K562 (cell line): ENCODE results near the gene BGN. TPM values are rescaled to one million over a fixed set of nuclear protein-coding genes. Genes with fewer than 3 reads are reported as not detected.

Source experiments
- CBX3 ChIP-seq, 2 experiments: IDR thresholded peaks; 1 replicate in 1 of 2; 2 replicates in 1 of 2; pipeline ENCODE4 v1.6.1; 2012; ENCODE audit warnings: inconsistent platforms in 2 of 2, low read length in 2 of 2, borderline replicate concordance in 1 of 2, control low read depth in 1 of 2
- EHMT2 ChIP-seq: fragments of 450-650 bp; IDR thresholded peaks from 2 replicates; pipeline ENCODE4 v1.6.1; 2018; ENCODE audit warnings: antibody characterized with exemption
- ELF1 ChIP-seq: fragments of 200-800 bp; sonication (Bioruptor generic); IDR thresholded peaks from 2 replicates; pipeline ENCODE4 v1.6.1; 2016; ENCODE audit warnings: missing genetic modification characterization, missing compliant biosample characterization
- KDM5B ChIP-seq: fragments of 200-600 bp; sonication (generic); IDR thresholded peaks from 2 replicates; pipeline ENCODE4 v1.6.1; 2012; ENCODE audit warnings: low read depth, mild to moderate bottlenecking, moderate library complexity, low read length, control low read depth, inconsistent platforms; ENCODE audit not compliant: insufficient replicate concordance
- L3MBTL2 ChIP-seq: fragments of 450-650 bp; IDR thresholded peaks from 2 replicates; pipeline ENCODE4 v1.6.1; 2016; ENCODE audit warnings: mild to moderate bottlenecking, moderate library complexity
- POLR3G ChIP-seq: IDR thresholded peaks from 2 replicates; pipeline ENCODE4 v1.6.1; 2011; ENCODE audit not compliant: insufficient read length, insufficient replicate concordance; ENCODE audit errors: extremely low read depth
- POU5F1 ChIP-seq: fragments of 150-350 bp; IDR thresholded peaks from 2 replicates; pipeline ENCODE4 v1.6.1; 2014; ENCODE audit warnings: borderline replicate concordance, low read length, low read depth, mild to moderate bottlenecking; ENCODE audit not compliant: partially characterized antibody
- RBM15 ChIP-seq: fragments of 200-400 bp; formaldehyde crosslinking; IDR thresholded peaks from 2 replicates; pipeline ENCODE4 v1.6.1; 2018; ENCODE audit warnings: mild to moderate bottlenecking, low read length, moderate library complexity; ENCODE audit not compliant: insufficient read depth
- RREB1 ChIP-seq: fragments of 250-450 bp; sonication (Bioruptor Pico); IDR thresholded peaks from 2 replicates; pipeline ENCODE4 v1.4.0; 2020
- SIN3A ChIP-seq, 2 experiments: fragments of 150-350 bp in 1 of 2; IDR thresholded peaks; 2 replicates each; pipeline ENCODE4 v1.6.1; 2011 to 2016; ENCODE audit warnings: borderline replicate concordance in 2 of 2, low read depth in 2 of 2, low read length in 2 of 2, mild to moderate bottlenecking in 2 of 2, moderate library complexity in 2 of 2; ENCODE audit not compliant: control insufficient read depth in 1 of 2
- SMAD1 ChIP-seq: fragments of 150-350 bp; IDR thresholded peaks from 2 replicates; pipeline ENCODE4 v1.6.1; 2014; ENCODE audit warnings: low read length, low read depth; ENCODE audit not compliant: partially characterized antibody
- SNRNP70 ChIP-seq: fragments of 200-400 bp; formaldehyde crosslinking; optimal IDR thresholded peaks from 2 replicates; pipeline ENCODE3; 2017; ENCODE audit warnings: low read depth, low read length
- SP2 ChIP-seq: IDR thresholded peaks from 2 replicates; pipeline ENCODE4 v1.6.1; 2011; ENCODE audit warnings: mild to moderate bottlenecking, low read depth, low read length, moderate library complexity; ENCODE audit not compliant: poor library complexity, severe bottlenecking; ENCODE audit errors: extremely low read depth
- ZBTB2 ChIP-seq: fragments of 450-650 bp; IDR thresholded peaks from 2 replicates; pipeline ENCODE4 v1.6.1; 2016; ENCODE audit warnings: antibody characterized with exemption
- polyA plus RNA-seq, 8 experiments: library from polyadenylated mRNA; depleted of rRNA in 4 of 8; stranded (reverse) in 5 of 8; unstranded in 3 of 8; fragments of >200 nt; fragmentation: Nextera tagmentation in 2 of 8; fragmentation: Illumina TruSeq in 1 of 8; extraction: Ambion mirVana in 2 of 8; extraction: Trizol in 1 of 8; gene quantifications; 2 replicates each; pipeline versions ENCODE4 v1.2.1 to v1.2.3, GENCODE V29; 2011 to 2014; ENCODE audit warnings: inconsistent platforms in 1 of 8, missing spikeins in 1 of 8
- total RNA-seq, 7 experiments: library from RNA; depleted of rRNA in 6 of 7; stranded (reverse); fragments of >200 nt in 6 of 7; fragmentation: Illumina TruSeq in 2 of 7; extraction: Trizol in 2 of 7; gene quantifications; 2 replicates each; pipeline versions ENCODE4 v1.2.1 to v1.2.3, GENCODE V29; 2011 to 2021; ENCODE audit warnings: low replicate concordance in 1 of 7
- TF ChIP-seq, protein P1 (sequence below): fragments of 250-450 bp; sonication (Bioruptor Pico); IDR thresholded peaks from 2 replicates; pipeline ENCODE4 v1.8.0; 2022; ENCODE audit warnings: moderate library complexity, mild to moderate bottlenecking, inconsistent platforms
- TF ChIP-seq, protein P2 (sequence below): fragments of 450-650 bp; formaldehyde crosslinking; conservative IDR thresholded peaks from 2 replicates; pipeline ENCODE4 v1.4.0; 2022; ENCODE audit warnings: mild to moderate bottlenecking, missing genetic modification characterization

The BGN gene
- total and polyA plus RNA-seq, 9 of the 15 experiments (the other 6 are each of a cell fraction or from before 2014, with no cell fraction given), result 0.11 TPM; not detected in 8

GRCh38 chrX:153469811-153470410 is 24.9 kb upstream of the BGN start (continued):
- TF ChIP-seq ZBTB2 (no peak), L3MBTL2 (peak; percentile 63), EHMT2 (peak; percentile 77; the same call in 1 of the 2 replicates), SP2 (no peak), KDM5B (no peak), RREB1 (CRISPR knock-in tag) (no peak), POLR3G (no peak), SIN3A (IDR thresholded peaks at IDR 0.05; ENCODE audit: borderline replicate concordance in 2 of 2, control insufficient read depth in 1 of 2, low read depth in 2 of 2, low read length in 2 of 2) (peak; percentile 56 to 99; a peak in 3 of 4 replicates), SNRNP70 (no peak), SMAD1 (no peak), CBX3 (IDR thresholded peaks at IDR 0.05; ENCODE audit: borderline replicate concordance in 1 of 2, low read length in 2 of 2) (no peak), RBM15 (no peak), POU5F1 (no peak), ELF1 (tag) (peak; percentile 57; the same call in 1 of the 2 replicates)
- TF ChIP-seq, protein P1, sequence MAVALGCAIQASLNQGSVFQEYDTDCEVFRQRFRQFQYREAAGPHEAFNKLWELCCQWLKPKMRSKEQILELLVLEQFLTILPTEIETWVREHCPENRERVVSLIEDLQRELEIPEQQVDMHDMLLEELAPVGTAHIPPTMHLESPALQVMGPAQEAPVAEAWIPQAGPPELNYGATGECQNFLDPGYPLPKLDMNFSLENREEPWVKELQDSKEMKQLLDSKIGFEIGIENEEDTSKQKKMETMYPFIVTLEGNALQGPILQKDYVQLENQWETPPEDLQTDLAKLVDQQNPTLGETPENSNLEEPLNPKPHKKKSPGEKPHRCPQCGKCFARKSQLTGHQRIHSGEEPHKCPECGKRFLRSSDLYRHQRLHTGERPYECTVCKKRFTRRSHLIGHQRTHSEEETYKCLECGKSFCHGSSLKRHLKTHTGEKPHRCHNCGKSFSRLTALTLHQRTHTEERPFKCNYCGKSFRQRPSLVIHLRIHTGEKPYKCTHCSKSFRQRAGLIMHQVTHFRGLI (CRISPR knock-in tag), result no peak
- TF ChIP-seq, protein P2, sequence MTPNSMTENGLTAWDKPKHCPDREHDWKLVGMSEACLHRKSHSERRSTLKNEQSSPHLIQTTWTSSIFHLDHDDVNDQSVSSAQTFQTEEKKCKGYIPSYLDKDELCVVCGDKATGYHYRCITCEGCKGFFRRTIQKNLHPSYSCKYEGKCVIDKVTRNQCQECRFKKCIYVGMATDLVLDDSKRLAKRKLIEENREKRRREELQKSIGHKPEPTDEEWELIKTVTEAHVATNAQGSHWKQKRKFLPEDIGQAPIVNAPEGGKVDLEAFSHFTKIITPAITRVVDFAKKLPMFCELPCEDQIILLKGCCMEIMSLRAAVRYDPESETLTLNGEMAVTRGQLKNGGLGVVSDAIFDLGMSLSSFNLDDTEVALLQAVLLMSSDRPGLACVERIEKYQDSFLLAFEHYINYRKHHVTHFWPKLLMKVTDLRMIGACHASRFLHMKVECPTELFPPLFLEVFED (CRISPR knock-in tag), result no peak
